ENCODE measurements around the gene MAGI2.

Gene MAGI2

DNA sequence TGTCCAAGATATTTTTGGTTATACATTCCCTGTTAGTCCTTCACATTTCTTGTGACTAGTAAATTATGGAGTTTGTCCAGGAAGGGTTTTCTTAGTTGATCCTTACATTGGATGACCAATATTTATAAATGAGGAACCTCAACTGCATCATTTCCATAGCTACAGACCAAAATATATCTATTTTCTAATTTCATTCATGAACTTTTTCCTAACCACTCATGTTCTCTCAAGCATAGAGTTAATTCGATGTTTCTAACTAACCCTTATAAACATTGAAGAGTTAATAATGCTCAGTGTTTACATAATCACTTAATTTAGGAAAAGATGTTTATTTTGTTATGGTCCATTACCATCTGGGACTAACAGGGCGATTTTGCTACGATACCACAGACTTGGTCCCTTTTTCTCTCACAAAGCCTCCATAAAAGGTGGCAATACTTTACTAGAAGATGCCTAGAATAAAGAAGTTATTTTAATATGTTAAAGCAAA lies 591.0 kb downstream of the MAGI2 start:
- TF ChIP-seq, protein P1, sequence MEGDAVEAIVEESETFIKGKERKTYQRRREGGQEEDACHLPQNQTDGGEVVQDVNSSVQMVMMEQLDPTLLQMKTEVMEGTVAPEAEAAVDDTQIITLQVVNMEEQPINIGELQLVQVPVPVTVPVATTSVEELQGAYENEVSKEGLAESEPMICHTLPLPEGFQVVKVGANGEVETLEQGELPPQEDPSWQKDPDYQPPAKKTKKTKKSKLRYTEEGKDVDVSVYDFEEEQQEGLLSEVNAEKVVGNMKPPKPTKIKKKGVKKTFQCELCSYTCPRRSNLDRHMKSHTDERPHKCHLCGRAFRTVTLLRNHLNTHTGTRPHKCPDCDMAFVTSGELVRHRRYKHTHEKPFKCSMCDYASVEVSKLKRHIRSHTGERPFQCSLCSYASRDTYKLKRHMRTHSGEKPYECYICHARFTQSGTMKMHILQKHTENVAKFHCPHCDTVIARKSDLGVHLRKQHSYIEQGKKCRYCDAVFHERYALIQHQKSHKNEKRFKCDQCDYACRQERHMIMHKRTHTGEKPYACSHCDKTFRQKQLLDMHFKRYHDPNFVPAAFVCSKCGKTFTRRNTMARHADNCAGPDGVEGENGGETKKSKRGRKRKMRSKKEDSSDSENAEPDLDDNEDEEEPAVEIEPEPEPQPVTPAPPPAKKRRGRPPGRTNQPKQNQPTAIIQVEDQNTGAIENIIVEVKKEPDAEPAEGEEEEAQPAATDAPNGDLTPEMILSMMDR (IDR thresholded peaks at IDR 0.05; ENCODE audit: low read depth, low read length, missing control alignments): no peak
- DNase-seq (ENCODE audit: extremely low read depth, low read depth): no peak

DNA sequence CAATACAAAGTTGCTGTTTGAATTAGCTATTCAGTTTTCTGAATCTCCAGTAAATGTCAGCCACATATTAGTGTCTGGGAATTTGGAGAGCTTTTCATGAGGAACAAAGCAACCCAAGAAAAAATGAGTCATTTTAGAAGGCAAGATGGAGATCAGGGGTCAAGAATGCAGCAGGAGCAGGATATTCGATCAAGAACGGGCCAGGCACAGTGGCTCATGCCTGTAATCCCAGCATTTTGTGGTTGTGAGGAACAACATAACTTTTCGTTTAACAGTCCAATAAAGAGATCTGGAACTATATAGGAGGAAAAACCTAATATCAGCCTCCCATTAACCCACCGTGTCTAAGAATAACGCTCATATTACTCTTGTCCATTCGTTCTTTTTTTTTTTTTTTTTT lies 600.5 kb downstream of the MAGI2 start:
- DNase-seq (ENCODE audit: extremely low read depth, low read depth): peak; percentile 59
- no peak overlapping the region for H3K4me3 ChIP-seq (replicated peaks; ENCODE audit: low read depth, low read length)
- TF ChIP-seq, protein P1 (IDR thresholded peaks at IDR 0.05; ENCODE audit: low read depth, low read length, missing control alignments): no peak

More for the DNA sequence above, 591.0 kb downstream of the MAGI2 start:
- no peak overlapping the region for H3K4me3 ChIP-seq (replicated peaks; ENCODE audit: low read depth, low read length)

DNA sequence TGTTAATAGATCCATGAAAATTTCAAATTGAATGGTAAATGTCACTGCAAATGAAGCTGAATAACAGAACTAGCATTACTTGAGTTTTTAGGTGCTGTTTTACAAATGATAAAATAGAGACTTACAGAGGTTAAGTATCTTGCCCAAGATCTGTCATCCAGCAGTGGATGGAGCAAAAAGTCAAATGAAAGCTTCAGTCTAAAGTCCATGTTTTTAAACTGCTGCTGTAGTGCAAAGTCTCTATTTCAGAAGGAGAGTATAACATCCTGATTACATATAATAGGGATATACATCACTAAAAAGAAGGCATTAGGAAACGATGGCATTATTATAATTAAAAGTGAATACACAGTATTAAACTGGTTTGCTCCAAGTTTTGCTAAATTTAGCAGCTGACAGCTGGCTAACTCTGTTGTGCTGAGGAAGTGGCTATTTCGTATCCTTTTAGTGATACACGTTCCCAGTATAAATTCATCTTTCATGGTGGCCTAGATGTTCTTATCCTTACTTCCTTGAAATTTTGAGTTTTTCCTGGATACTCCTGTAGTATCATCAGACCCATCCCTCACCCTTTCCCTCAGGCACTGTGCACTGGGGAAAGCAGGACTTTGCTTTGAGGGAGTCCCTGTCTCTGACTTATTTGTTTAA lies 603.2 kb downstream of the MAGI2 start:
- DNase-seq (ENCODE audit: extremely low read depth, low read depth): no peak
- H3K4me3 ChIP-seq (replicated peaks; ENCODE audit: low read depth, low read length): no peak overlapping the region
- TF ChIP-seq, protein P1 (IDR thresholded peaks at IDR 0.05; ENCODE audit: low read depth, low read length, missing control alignments): no peak

DNA sequence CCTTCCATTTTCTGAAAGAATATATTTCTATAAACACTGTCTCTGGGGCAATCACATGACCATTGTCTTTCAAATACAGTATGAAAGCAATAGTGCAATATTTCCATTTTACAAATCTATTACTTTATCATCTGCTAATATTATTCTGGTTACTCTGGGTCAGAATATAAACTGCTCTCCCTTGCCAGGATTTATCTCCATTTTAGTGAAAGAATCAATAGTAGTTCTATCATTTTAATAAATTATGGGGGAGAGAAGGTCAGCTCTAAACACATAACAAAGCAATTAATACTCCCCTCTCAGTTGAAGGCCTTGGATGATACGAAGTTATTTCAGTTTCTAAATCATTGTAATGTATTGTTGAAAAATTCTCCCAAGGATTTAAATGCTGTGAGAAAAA lies 608.3 kb downstream of the MAGI2 start:
- no peak overlapping the region for H3K4me3 ChIP-seq (replicated peaks; ENCODE audit: low read depth, low read length)
- no peak for DNase-seq (ENCODE audit: extremely low read depth, low read depth)
- TF ChIP-seq, protein P1 (IDR thresholded peaks at IDR 0.05; ENCODE audit: low read depth, low read length, missing control alignments): no peak

DNA sequence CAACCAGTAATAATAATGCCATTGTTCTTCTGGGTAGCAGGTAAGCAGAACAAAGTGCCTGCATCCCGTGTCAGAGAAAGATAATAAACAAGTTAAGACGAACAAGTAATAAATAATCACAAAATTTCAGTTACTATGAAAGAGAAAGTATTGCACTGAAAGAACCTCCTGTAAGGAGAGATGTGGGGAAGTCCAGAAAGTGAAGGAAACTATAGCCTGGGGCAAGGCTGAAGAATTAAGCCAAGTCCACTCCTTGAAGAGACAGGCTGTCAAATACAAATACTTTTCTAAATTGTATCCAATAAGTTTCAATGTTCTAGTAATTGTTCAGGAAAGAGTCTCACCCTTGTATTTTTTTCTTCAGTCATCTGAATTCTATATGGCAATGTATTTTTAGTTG lies 611.4 kb downstream of the MAGI2 start:
- TF ChIP-seq, protein P1 (IDR thresholded peaks at IDR 0.05; ENCODE audit: low read depth, low read length, missing control alignments): no peak
- no peak for DNase-seq (ENCODE audit: extremely low read depth, low read depth)

DNA sequence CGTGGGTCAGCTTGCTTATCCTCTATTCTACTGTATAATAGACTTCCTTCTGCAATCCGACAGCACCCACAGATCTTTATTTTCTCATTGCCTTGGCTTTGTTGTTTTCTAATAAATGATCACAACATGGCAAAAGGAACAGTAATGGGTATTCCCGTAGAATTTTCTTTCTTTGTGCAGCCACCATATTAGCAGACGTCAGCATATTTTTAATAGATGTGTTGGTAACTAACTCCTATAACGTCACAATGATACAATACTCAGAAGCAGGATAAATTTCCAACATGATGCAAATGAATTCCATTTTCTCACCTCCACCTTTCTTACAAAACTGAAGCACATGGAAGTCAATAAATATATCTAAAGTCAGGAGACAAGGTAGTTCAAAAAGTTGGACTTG lies 617.6 kb downstream of the MAGI2 start:
- DNase-seq (ENCODE audit: extremely low read depth, low read depth): no peak
- TF ChIP-seq, protein P1 (IDR thresholded peaks at IDR 0.05; ENCODE audit: low read depth, low read length, missing control alignments): no peak
- no peak overlapping the region for H3K4me3 ChIP-seq (replicated peaks; ENCODE audit: low read depth, low read length)

More for the DNA sequence above, 611.4 kb downstream of the MAGI2 start:
- H3K4me3 ChIP-seq (replicated peaks; ENCODE audit: low read depth, low read length): no peak overlapping the region

DNA sequence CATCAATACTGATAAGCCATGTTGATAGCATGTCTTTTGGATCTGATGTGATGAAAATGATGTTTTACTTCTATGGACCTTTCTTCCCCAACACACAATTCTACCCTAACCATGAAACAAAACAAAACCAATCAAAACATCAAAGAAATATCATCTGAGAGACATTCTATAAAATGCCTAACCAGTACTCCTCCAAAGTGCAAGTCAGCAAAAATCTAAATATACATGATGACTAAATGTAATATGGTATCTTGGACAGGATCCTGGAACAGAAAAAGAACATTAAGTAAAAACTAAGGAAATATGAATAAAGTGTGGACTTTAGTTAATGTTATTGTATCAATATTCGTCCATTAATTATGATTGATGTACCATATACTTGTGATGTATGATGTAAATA lies 625.1 kb downstream of the MAGI2 start:
- DNase-seq (ENCODE audit: extremely low read depth, low read depth): no peak
- H3K4me3 ChIP-seq (replicated peaks; ENCODE audit: low read depth, low read length): no peak overlapping the region
- TF ChIP-seq, protein P1 (IDR thresholded peaks at IDR 0.05; ENCODE audit: low read depth, low read length, missing control alignments): no peak

Measured in HFF-Myc (cell line).